Measurements from ENCODE around the gene BDH1. TPM values are rescaled to one million over a fixed set of nuclear protein-coding genes. Genes with fewer than 3 reads are reported as not detected.

BDH1 gene
- total and polyA plus RNA-seq, 8 donors, result 15.5 to 22.0 (median 19.3) TPM

DNA sequence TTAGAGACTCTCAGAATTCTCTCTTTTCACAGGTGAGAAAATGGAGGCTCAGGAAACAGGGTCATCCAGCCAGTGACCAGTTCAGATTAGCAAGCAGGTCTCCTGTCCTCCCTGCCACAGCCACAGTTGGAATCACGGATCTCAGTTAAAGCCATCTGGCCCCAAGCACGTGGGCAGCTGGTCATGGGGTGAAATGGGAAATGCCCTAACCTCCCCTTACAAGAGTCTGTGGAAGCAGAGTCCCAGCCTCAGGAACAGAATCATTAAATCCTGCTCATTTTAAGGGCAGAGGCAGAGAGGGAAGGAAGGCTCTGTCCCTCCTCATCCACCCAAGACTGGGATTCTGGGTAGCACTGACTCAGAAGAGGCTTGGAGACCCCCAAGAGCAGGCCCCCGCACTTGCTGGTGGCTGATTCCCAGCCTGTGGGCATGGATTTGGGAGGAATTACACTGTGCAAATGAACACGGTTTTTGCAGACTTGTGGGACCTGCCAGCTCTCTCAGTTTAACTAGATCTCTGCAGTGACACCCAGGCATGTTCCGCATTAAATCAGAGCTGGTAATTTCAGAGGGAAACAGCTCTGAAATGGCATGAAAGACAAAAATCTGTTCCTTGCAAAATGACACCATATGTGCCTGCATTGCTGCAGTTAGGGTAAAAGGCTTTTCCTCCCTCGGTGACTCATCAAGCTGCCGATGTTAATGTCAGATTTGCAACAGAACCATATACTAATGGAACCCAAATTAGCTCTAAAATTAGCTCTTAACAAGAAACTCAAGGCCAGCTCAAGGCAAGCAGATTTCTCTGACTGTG lies 89.0 kb downstream of the BDH1 start:
- DNase-seq, result no peak
- Histone ChIP-seq H3K9me3 (no peaks in the 10 kb centered on the region), H3K4me1 (no peaks in the 10 kb centered on the region), H3K36me3 (no peaks in the 10 kb centered on the region), H3K4me3 (no peak overlapping the region), H3K27ac (no peak overlapping the region), H3K27me3 (peaks cover 0 to 18% of the 10 kb centered on the region in 2 donors)
- TF ChIP-seq, protein P1, sequence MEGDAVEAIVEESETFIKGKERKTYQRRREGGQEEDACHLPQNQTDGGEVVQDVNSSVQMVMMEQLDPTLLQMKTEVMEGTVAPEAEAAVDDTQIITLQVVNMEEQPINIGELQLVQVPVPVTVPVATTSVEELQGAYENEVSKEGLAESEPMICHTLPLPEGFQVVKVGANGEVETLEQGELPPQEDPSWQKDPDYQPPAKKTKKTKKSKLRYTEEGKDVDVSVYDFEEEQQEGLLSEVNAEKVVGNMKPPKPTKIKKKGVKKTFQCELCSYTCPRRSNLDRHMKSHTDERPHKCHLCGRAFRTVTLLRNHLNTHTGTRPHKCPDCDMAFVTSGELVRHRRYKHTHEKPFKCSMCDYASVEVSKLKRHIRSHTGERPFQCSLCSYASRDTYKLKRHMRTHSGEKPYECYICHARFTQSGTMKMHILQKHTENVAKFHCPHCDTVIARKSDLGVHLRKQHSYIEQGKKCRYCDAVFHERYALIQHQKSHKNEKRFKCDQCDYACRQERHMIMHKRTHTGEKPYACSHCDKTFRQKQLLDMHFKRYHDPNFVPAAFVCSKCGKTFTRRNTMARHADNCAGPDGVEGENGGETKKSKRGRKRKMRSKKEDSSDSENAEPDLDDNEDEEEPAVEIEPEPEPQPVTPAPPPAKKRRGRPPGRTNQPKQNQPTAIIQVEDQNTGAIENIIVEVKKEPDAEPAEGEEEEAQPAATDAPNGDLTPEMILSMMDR (IDR thresholded peaks at IDR 0.05), result no peak
- intact Hi-C loops (cut with DNase I), result no loop called here
- ATAC-seq, result peak; percentile 54

GRCh38 chr3:197465996-197466549 lies 89.7 kb downstream of the BDH1 start:
- intact Hi-C loops (cut with DNase I), result no loop called here
- H3K27ac ChIP-seq, result no peak overlapping the region
- no peaks in the 10 kb centered on the region for H3K36me3 ChIP-seq
- no peaks in the 10 kb centered on the region for H3K4me1 ChIP-seq
- no peak overlapping the region for H3K4me3 ChIP-seq
- no peak for ATAC-seq
- DNase-seq, result no peak
- TF ChIP-seq, protein P1 (IDR thresholded peaks at IDR 0.05), result no peak
- H3K27me3 ChIP-seq, result peaks cover 0 to 18% of the 10 kb centered on the region in 2 donors
- no peaks in the 10 kb centered on the region for H3K9me3 ChIP-seq

- TF ChIP-seq, protein P1 (IDR thresholded peaks at IDR 0.05), result no peak
- DNase-seq, result no peak
- intact Hi-C loops (cut with DNase I), result no loop called here
- Histone ChIP-seq H3K27me3 (peaks cover 0 to 18% of the 10 kb centered on the region in 2 donors), H3K36me3 (no peaks in the 10 kb centered on the region), H3K9me3 (no peaks in the 10 kb centered on the region), H3K27ac (no peak overlapping the region), H3K4me3 (no peak overlapping the region), H3K4me1 (no peaks in the 10 kb centered on the region)
- ATAC-seq, result no peak
Observed at GRCh38 chr3:197465197-197465995, 90.4 kb downstream of the BDH1 start.

GRCh38 chr3:197464794-197465193 lies 91.0 kb downstream of the BDH1 start:
- DNase-seq (no peak), ATAC-seq (no peak)
- intact Hi-C loops (cut with DNase I), result no loop called here
- no peaks in the 10 kb centered on the region for H3K36me3 ChIP-seq
- peaks cover 0 to 18% of the 10 kb centered on the region in 2 donors for H3K27me3 ChIP-seq
- TF ChIP-seq, protein P1 (IDR thresholded peaks at IDR 0.05), result no peak
- H3K9me3 ChIP-seq, result no peaks in the 10 kb centered on the region
- H3K4me1 ChIP-seq, result no peaks in the 10 kb centered on the region
- no peak overlapping the region for H3K27ac ChIP-seq
- no peak overlapping the region for H3K4me3 ChIP-seq

DNA sequence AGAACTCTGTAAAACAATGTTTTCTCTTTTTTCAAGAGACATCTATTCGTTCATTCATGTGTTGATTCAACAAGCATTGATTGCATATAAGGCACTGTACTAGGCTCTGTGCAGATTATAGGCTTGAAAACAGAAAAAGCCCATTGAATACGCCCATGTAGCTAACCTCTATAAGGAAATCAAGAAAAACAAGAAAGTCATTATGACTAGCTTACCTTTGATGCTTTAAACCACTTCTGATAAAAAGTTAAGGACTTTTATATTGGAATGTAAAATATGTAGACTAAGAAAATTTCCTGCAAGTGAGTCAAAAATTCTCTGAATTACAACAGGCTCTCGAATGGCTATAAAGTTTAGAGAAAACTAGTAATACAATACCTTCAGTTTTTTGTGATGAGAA lies 92.5 kb downstream of the BDH1 start:
- no peak for DNase-seq
- H3K36me3 ChIP-seq, result no peaks in the 10 kb centered on the region
- H3K27me3 ChIP-seq, result peaks cover 0 to 10% of the 10 kb centered on the region in 2 donors
- no peak for ATAC-seq
- H3K9me3 ChIP-seq, result no peaks in the 10 kb centered on the region
- no peak overlapping the region for H3K4me3 ChIP-seq
- no peaks in the 10 kb centered on the region for H3K4me1 ChIP-seq
- intact Hi-C loops (cut with DNase I), result no loop called here
- TF ChIP-seq, protein P1 (IDR thresholded peaks at IDR 0.05), result no peak
- no peak overlapping the region for H3K27ac ChIP-seq
